Ectodermal cell (in vitro differentiated cells): ENCODE measurements around the gene ITPK1.

Experiments
- H3K27ac ChIP-seq: 2 replicates; pipeline ENCODE4 v1.7.0; 2013; ENCODE audit warnings: mild to moderate bottlenecking, low read depth, low read length; ENCODE audit not compliant: insufficient read depth, poor library complexity, severe bottlenecking
- H3K27me3 ChIP-seq: 2 replicates; pipeline ENCODE4 v1.7.0; 2013; ENCODE audit warnings: mild to moderate bottlenecking, low read length; ENCODE audit not compliant: insufficient read depth, control insufficient read depth, poor library complexity, severe bottlenecking
- H3K36me3 ChIP-seq: one replicate; pipeline ENCODE4 v1.7.0; 2013; ENCODE audit warnings: low read length; ENCODE audit not compliant: control insufficient read depth, insufficient read depth
- H3K4me1 ChIP-seq: one replicate; pipeline ENCODE4 v1.7.0; 2013; ENCODE audit warnings: low read length; ENCODE audit not compliant: control insufficient read depth, insufficient read depth
- H3K4me3 ChIP-seq: 2 replicates; pipeline ENCODE4 v1.7.0; 2013; ENCODE audit warnings: low read depth, low read length, control low read depth; ENCODE audit not compliant: insufficient read depth
- H3K9me3 ChIP-seq: 2 replicates; pipeline ENCODE4 v1.7.0; 2013; ENCODE audit warnings: mild to moderate bottlenecking, low read length, moderate library complexity; ENCODE audit not compliant: control insufficient read depth
- WGBS, 2 experiments: methylation state at CpG; one replicate each; pipeline ENCODE4 v1.1.7; 2013; ENCODE audit warnings: missing lambda C conversion rate in 2 of 2; 5-methylcytosine and 5-hydroxymethylcytosine counted together

The ITPK1 gene

GRCh38 chr14:92914087-92914656, 201.6 kb downstream of the ITPK1 start:
- no peaks in the 10 kb centered on the region for H3K9me3 ChIP-seq
- H3K36me3 ChIP-seq: no peaks in the 10 kb centered on the region
- H3K27me3 ChIP-seq: peaks cover 1% of the 10 kb centered on the region
- H3K4me3 ChIP-seq: no peak overlapping the region
- 5 to 6% methylated on average over 7 of the region's 7 CpGs for WGBS, 2 experiments
- no peak overlapping the region for H3K27ac ChIP-seq
- no peaks in the 10 kb centered on the region for H3K4me1 ChIP-seq

- H3K27me3 ChIP-seq: peaks cover 9% of the 10 kb centered on the region
- no peaks in the 10 kb centered on the region for H3K9me3 ChIP-seq
- H3K4me1 ChIP-seq: peaks cover 5% of the 10 kb centered on the region
- no peak overlapping the region for H3K4me3 ChIP-seq
- no peak overlapping the region for H3K27ac ChIP-seq
- no peaks in the 10 kb centered on the region for H3K36me3 ChIP-seq
- 79 to 86% methylated on average over 6 of the region's 6 CpGs for WGBS, 2 experiments
Observed at GRCh38 chr14:92907316-92907911, 208.3 kb downstream of the ITPK1 start.

- Histone ChIP-seq H3K27ac (no peak overlapping the region), H3K9me3 (no peaks in the 10 kb centered on the region), H3K4me3 (no peak overlapping the region), H3K36me3 (no peaks in the 10 kb centered on the region), H3K27me3 (peaks cover 13% of the 10 kb centered on the region), H3K4me1 (peaks cover 5% of the 10 kb centered on the region)
- WGBS, 2 experiments: 80 to 81% methylated on average over 6 of the region's 6 CpGs
Observed at GRCh38 chr14:92906823-92907222, 208.9 kb downstream of the ITPK1 start.

DNA sequence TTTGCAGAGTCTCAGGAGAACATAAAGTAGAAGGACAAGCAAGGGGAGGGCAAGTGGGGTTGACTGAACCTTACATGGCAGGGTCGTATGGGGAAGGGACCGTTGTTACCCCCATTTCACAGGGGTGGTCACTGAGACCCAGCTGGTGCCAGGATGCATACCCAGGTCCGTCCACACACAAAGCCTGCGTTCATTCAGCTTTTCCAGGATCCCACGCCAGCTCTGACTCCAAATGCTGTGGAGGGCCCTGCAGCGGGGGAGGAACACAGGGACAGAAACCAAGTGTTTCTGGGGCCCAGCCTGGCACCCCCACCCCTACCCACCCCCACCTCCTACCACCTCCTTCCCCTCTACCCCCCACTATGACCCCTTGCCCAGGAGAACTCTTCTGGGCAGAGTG, 209.3 kb downstream of the ITPK1 start:
- Histone ChIP-seq H3K4me1 (peaks cover 5% of the 10 kb centered on the region), H3K27me3 (peaks cover 13% of the 10 kb centered on the region), H3K36me3 (no peaks in the 10 kb centered on the region), H3K27ac (no peak overlapping the region), H3K4me3 (no peak overlapping the region), H3K9me3 (no peaks in the 10 kb centered on the region)
- 92 to 96% methylated on average over 6 of the region's 6 CpGs for WGBS, 2 experiments

GRCh38 chr14:92905667-92906066, 210.1 kb downstream of the ITPK1 start:
- peaks cover 13% of the 10 kb centered on the region for H3K27me3 ChIP-seq
- H3K9me3 ChIP-seq: no peaks in the 10 kb centered on the region
- H3K27ac ChIP-seq: no peak overlapping the region
- no peak overlapping the region for H3K4me3 ChIP-seq
- peaks cover 5% of the 10 kb centered on the region for H3K4me1 ChIP-seq
- WGBS, 2 experiments: 95 to 96% methylated on average over 8 of the region's 8 CpGs
- no peaks in the 10 kb centered on the region for H3K36me3 ChIP-seq

DNA sequence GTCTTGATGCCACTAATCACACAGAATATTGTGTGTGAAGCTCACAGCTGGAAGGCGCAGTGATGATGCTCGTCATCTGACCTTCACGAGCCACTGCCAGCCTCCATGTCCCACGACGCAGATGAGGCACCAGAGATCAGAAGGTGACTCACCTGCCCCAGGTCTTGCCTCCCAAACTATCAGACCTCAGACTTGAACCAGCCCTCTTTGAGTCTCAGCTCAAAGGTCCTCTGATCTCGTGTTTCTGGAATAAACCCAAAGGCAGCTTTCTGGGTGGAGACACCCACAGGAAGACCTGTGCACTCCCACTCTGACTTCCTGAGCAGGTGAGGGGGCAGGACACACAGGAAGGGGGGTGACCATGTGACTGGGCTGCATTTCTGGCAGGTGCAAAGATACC, 212.4 kb downstream of the ITPK1 start:
- Histone ChIP-seq H3K4me3 (no peak overlapping the region), H3K27me3 (peaks cover 13% of the 10 kb centered on the region), H3K27ac (no peak overlapping the region), H3K4me1 (peaks cover 5% of the 10 kb centered on the region), H3K36me3 (no peaks in the 10 kb centered on the region), H3K9me3 (no peaks in the 10 kb centered on the region)
- WGBS, 2 experiments: 86 to 90% methylated on average over 6 of the region's 6 CpGs

DNA sequence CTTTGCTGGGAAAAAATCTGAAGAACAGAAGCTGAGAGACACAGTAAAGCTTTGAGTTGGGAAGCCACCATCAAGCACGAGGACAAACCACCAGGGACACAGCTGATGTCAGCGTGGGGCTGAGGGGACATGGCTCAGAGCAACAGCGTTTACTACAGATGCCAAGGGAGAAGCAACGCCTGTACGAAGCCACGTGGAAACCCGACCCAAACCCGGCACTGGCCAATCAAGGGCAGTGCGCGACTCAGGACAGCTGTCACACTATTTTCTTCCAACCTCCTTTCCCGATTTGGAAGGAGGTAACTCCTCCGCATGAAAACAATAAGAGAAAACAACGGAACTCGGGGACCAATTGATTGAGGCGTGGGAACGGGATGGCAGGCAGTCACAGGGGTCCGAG, 213.0 kb downstream of the ITPK1 start:
- Histone ChIP-seq H3K27ac (no peak overlapping the region), H3K36me3 (no peaks in the 10 kb centered on the region), H3K4me1 (peaks cover 5% of the 10 kb centered on the region), H3K27me3 (peaks cover 13% of the 10 kb centered on the region), H3K9me3 (no peaks in the 10 kb centered on the region), H3K4me3 (no peak overlapping the region)
- WGBS, 2 experiments: 28 to 30% methylated on average over 17 of the region's 17 CpGs

GRCh38 chr14:92902191-92902590, 213.5 kb downstream of the ITPK1 start:
- Histone ChIP-seq H3K4me3 (no peak overlapping the region), H3K27me3 (peaks cover 13% of the 10 kb centered on the region), H3K9me3 (no peaks in the 10 kb centered on the region), H3K36me3 (no peaks in the 10 kb centered on the region), H3K27ac (no peak overlapping the region), H3K4me1 (peaks cover 5% of the 10 kb centered on the region)
- WGBS, 2 experiments: 91 to 92% methylated on average over 6 of the region's 6 CpGs

GRCh38 chr14:92900660-92901059, 215.1 kb downstream of the ITPK1 start:
- 46 to 50% methylated on average over 2 of the region's 2 CpGs for WGBS, 2 experiments

GRCh38 chr14:92898566-92899131, 217.1 kb downstream of the ITPK1 start:
- no peak overlapping the region for H3K27ac ChIP-seq
- peaks cover 5% of the 10 kb centered on the region for H3K4me1 ChIP-seq
- H3K27me3 ChIP-seq: peaks cover 13% of the 10 kb centered on the region
- no peaks in the 10 kb centered on the region for H3K9me3 ChIP-seq
- WGBS, 2 experiments: 59 to 66% methylated on average over 8 of the region's 9 CpGs
- H3K4me3 ChIP-seq: no peak overlapping the region
- H3K36me3 ChIP-seq: no peaks in the 10 kb centered on the region

More at GRCh38 chr14:92900660-92901059, 215.1 kb downstream of the ITPK1 start:
- Histone ChIP-seq H3K27me3 (peaks cover 13% of the 10 kb centered on the region), H3K27ac (no peak overlapping the region), H3K9me3 (no peaks in the 10 kb centered on the region), H3K4me1 (peaks cover 5% of the 10 kb centered on the region), H3K4me3 (no peak overlapping the region), H3K36me3 (no peaks in the 10 kb centered on the region)
